DND-41 (cell line): ENCODE measurements around the gene MXI1.

Experiments used
- ATAC-seq: fragments of 200-7000 bp; cut with Tn5 transposase; 3 replicates; pipeline ENCODE4 v1.9.1; 2021; ENCODE audit warnings: low read depth; ENCODE audit not compliant: insufficient read depth
- DNase-seq: peaks from one replicate; pipeline ENCODE4 v3.0.0-alpha.2; 2020
- H2AFZ ChIP-seq: 2 replicates; pipeline ENCODE4 v1.6.0; 2012; ENCODE audit warnings: low read depth, low read length
- H3K27ac ChIP-seq: 2 replicates; pipeline ENCODE4 v1.5.1; 2012; ENCODE audit warnings: low read length, inconsistent platforms
- H3K27me3 ChIP-seq: fragments of 200-600 bp; sonication (generic); 2 replicates; pipeline ENCODE4 v1.6.0; 2012; ENCODE audit warnings: low read length, mild to moderate bottlenecking, inconsistent platforms; ENCODE audit not compliant: insufficient read depth, poor library complexity
- H3K36me3 ChIP-seq: 2 replicates; pipeline ENCODE4 v1.5.1; 2012; ENCODE audit warnings: low read length, inconsistent platforms; ENCODE audit not compliant: insufficient read depth
- H3K4me1 ChIP-seq: 2 replicates; pipeline ENCODE4 v1.5.1; 2012; ENCODE audit warnings: mild to moderate bottlenecking, low read length; ENCODE audit not compliant: insufficient read depth
- H3K4me2 ChIP-seq: 2 replicates; pipeline ENCODE4 v1.6.0; 2012; ENCODE audit warnings: mild to moderate bottlenecking, moderate library complexity, low read length, inconsistent platforms; ENCODE audit not compliant: insufficient read depth
- H3K4me3 ChIP-seq, 2 experiments: fragments of 200-600 bp in 1 of 2; shearing (Covaris generic) in 1 of 2; 2 replicates each; pipeline ENCODE4 v1.5.1; 2012 to 2016; ENCODE audit warnings: inconsistent platforms in 2 of 2, low read length in 2 of 2, mild to moderate bottlenecking in 2 of 2, low read depth in 1 of 2, moderate library complexity in 1 of 2
- H3K79me2 ChIP-seq: 2 replicates; pipeline ENCODE4 v1.6.0; 2012; ENCODE audit warnings: low read length, inconsistent platforms; ENCODE audit not compliant: insufficient read depth
- H3K9ac ChIP-seq: 2 replicates; pipeline ENCODE4 v1.6.0; 2012; ENCODE audit warnings: low read depth, mild to moderate bottlenecking, inconsistent platforms, low read length, moderate library complexity
- H3K9me3 ChIP-seq: 2 replicates; pipeline ENCODE4 v1.5.1; 2012; ENCODE audit warnings: low read length, moderate library complexity, mild to moderate bottlenecking, inconsistent platforms; ENCODE audit not compliant: insufficient read depth, severe bottlenecking
- H4K20me1 ChIP-seq: 2 replicates; pipeline ENCODE4 v1.6.0; 2012; ENCODE audit warnings: low read length; ENCODE audit not compliant: insufficient read depth
- EZH2 ChIP-seq: IDR thresholded peaks from 3 replicates; pipeline ENCODE4 v1.6.1; 2012; ENCODE audit warnings: borderline replicate concordance, low read depth, mild to moderate bottlenecking, moderate library complexity, low read length, inconsistent platforms; ENCODE audit not compliant: severe bottlenecking
- TF ChIP-seq, protein P1 (sequence below): IDR thresholded peaks from 2 replicates; pipeline ENCODE4 v1.5.1; 2012; ENCODE audit warnings: borderline replicate concordance, low read length, moderate library complexity, mild to moderate bottlenecking; ENCODE audit not compliant: poor library complexity, severe bottlenecking; ENCODE audit errors: extremely low read depth

MXI1 gene

DNA sequence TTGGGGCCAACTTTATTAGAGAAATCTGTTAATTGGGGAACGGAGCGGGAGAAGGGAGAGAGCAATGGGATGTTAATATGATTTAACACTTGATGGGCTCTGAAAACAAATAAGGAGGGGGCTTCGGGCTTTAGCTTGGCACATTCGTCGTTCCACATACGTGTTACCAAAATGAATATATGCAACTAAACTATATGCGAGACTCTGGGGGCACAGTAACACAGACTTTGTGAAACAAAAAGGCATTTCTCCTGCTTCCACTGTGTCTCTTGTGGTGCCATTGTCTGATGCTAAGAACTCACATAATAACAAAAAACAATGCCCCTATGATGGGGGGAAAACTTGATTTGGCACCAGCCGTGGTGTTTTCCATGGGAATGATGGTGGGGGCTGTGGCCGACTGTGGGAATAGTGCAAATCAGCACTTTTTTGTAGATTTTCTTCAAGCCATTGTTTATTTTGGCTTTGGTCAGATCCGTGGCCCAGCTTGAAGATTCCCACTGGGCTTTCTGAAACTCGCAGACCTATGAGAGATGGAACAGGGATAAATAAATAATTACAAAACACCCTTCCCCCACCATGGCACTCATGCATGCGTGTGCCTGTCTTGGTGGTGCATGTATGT is 2.2 kb upstream of the MXI1 start:
- Histone ChIP-seq H4K20me1 (no peaks in the 10 kb centered on the region; the same call in 1 of the 2 replicates), H3K9ac (no peak overlapping the region), H3K4me1 (peaks cover 28% of the 10 kb centered on the region), H3K4me2 (no peak overlapping the region), H3K4me3 (no peak overlapping the region), H3K79me2 (no peaks in the 10 kb centered on the region), H3K27me3 (peaks cover 65% of the 10 kb centered on the region), H2AFZ (no peak overlapping the region), H3K36me3 (no peaks in the 10 kb centered on the region), H3K27ac (no peak overlapping the region), H3K9me3 (no peaks in the 10 kb centered on the region)
- no peak for ATAC-seq
- no peak for DNase-seq
- no peak for TF ChIP-seq EZH2
- TF ChIP-seq, protein P1, sequence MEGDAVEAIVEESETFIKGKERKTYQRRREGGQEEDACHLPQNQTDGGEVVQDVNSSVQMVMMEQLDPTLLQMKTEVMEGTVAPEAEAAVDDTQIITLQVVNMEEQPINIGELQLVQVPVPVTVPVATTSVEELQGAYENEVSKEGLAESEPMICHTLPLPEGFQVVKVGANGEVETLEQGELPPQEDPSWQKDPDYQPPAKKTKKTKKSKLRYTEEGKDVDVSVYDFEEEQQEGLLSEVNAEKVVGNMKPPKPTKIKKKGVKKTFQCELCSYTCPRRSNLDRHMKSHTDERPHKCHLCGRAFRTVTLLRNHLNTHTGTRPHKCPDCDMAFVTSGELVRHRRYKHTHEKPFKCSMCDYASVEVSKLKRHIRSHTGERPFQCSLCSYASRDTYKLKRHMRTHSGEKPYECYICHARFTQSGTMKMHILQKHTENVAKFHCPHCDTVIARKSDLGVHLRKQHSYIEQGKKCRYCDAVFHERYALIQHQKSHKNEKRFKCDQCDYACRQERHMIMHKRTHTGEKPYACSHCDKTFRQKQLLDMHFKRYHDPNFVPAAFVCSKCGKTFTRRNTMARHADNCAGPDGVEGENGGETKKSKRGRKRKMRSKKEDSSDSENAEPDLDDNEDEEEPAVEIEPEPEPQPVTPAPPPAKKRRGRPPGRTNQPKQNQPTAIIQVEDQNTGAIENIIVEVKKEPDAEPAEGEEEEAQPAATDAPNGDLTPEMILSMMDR, result no peak

DNA sequence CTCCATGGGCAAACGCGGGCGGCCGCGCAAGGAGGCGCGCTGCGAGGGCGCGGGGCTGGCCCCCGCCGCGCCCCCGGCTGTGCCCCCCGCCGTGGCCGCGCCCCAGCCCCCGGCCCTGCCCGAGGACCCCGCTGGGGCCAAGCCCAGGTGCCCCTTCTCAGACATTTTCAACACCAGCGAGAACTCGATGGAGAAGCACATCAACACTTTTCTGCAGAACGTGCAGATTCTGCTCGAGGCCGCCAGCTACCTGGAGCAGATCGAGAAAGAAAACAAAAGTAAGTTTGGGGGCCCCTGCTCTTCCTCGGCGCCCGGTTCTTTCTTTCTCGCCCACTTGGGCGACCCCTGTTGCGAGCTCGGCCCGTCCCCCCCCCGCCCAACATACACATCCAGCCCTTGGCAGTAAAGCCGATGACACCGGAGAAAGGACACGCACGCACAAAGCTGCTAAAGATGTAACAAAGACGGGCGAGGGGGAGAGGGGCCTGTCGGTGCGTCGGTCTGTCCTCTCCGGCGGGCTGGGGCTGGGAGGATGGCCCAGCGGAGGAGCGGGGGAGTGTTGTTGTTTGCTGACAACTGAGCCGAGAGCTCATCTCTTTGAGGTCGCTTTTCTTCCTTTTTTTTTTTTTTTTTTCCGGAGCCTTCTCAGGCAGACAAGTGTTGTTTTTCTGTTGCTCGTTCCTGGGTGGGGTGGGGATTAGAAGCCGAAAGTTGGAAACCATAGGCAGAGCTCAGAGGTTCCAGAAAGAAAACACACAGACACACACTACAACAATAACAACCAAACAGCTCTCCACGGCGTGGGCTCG is 604 bp downstream of the MXI1 start:
- no peak overlapping the region; the same call in 1 of the 2 replicates for H3K27ac ChIP-seq
- H3K36me3 ChIP-seq, result no peaks in the 10 kb centered on the region

DNA sequence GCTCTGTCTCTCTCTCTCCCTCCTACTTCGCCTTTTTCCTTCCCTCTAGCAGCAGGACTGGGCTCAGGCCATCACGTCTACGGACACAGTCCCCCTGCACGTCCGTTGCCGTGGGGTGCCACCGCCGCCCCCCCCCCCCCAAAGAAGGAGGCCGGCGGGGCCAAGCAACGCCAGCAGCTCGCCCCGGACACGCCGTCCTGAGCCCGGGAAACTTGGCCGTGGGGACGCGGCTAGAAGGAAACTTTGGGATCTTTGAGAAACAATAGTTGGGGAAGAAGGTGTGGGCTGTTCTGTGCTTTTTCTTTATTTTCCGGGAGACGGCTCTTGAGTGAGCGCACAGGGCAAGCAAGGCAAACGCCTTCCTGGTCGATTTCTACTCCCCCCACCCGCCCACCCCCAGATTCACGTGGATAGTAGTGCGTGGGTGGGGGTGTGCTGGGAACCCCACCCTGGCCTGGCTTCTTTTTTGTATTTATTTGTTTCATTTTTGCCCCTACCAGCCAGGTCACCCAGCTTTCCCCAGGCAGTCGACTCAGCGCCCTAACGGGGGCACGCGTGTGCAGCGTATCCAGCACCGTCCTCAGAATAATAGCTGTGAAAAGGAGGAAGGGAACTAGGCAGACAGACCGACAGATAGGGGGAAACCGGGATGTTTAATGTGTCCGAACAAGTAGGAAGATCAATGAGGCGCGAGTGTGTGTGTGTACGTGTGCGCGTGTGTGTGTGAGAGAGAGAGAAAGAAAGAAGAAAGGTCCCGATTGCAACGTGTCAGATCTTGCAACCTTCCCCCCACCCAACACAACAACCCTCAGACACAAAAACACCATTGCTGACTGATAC is 1.4 kb downstream of the MXI1 start:
- TF ChIP-seq, protein P1, result no peak
- TF ChIP-seq EZH2, result no peak
- Histone ChIP-seq H3K4me3 (peak overlapping the region; percentile 11 to 76; a peak in 3 of 4 replicates), H2AFZ (peak overlapping the region; percentile 72), H3K9ac (peak overlapping the region; percentile 46; the same call in 1 of the 2 replicates), H3K4me1 (peaks cover 43% of the 10 kb centered on the region), H3K27me3 (peaks cover 86% of the 10 kb centered on the region), H3K36me3 (no peaks in the 10 kb centered on the region), H3K9me3 (no peaks in the 10 kb centered on the region), H3K27ac (no peak overlapping the region; the same call in 1 of the 2 replicates), H3K79me2 (no peaks in the 10 kb centered on the region), H4K20me1 (no peaks in the 10 kb centered on the region; the same call in 1 of the 2 replicates), H3K4me2 (peak overlapping the region; percentile 93)
- DNase-seq, result no peak
- ATAC-seq, result no peak; the same call in 2 of the 3 replicates

More for the DNA sequence above, 604 bp downstream of the MXI1 start:
- Histone ChIP-seq H3K9ac (peak overlapping the region; percentile 46), H4K20me1 (no peaks in the 10 kb centered on the region; the same call in 1 of the 2 replicates), H3K4me1 (peaks cover 43% of the 10 kb centered on the region), H3K79me2 (no peaks in the 10 kb centered on the region), H3K27me3 (peaks cover 86% of the 10 kb centered on the region), H3K9me3 (no peaks in the 10 kb centered on the region), H3K4me2 (peak overlapping the region; percentile 93), H2AFZ (peak overlapping the region; percentile 72), H3K4me3 (peak overlapping the region; percentile 11 to 60; a peak in 3 of 4 replicates)
- ATAC-seq, result 0 out of 3 replicates have a peak, but pooled peaks have one; percentile 13
- TF ChIP-seq EZH2, result peak; percentile 96
- TF ChIP-seq, protein P1, result no peak
- peak; percentile 37 for DNase-seq
